SK-N-SH (cell line): ENCODE measurements around the gene ADAMTS6. TPM values are rescaled to one million over a fixed set of nuclear protein-coding genes. Genes with fewer than 3 reads are reported as not detected.

ENCODE experiments used
- CTCF ChIA-PET: fragments of 300-600, 350-600 bp; formaldehyde crosslinking; extraction: SDS; loops from one replicate; lab custom pipeline; 2021; lab: Yijun Ruan, JAX
- POLR2A ChIA-PET: fragments of 350-600 bp; sonication (Branson Sonifier 250); formaldehyde crosslinking; extraction: SDS; loops from one replicate; lab custom pipeline; 2020; ENCODE audit warnings: antibody characterized with exemption, inconsistent platforms; lab: Yijun Ruan, JAX
- DNase-seq: peaks from one replicate; pipeline ENCODE4 v3.0.0; 2012
- H2AFZ ChIP-seq: fragments of 200-600 bp; sonication (generic); 2 replicates; pipeline ENCODE4 v1.8.1; 2016; ENCODE audit warnings: antibody characterized with exemption, mild to moderate bottlenecking, low read depth
- H3F3A ChIP-seq: fragments of 200-600 bp; sonication (generic); replicated peaks from 2 replicates; pipeline ENCODE3; 2016; ENCODE audit warnings: antibody characterized with exemption, mild to moderate bottlenecking; ENCODE audit not compliant: insufficient read depth
- H3K27ac ChIP-seq, 2 experiments: fragments of 200-500 bp in 1 of 2; fragments of 200-600 bp in 1 of 2; sonication (Bioruptor generic) in 1 of 2; sonication (generic), shearing (Covaris generic) in 1 of 2; 2 replicates each; pipeline versions ENCODE4 v1.5.1 to v1.6.1; 2014 to 2016; ENCODE audit warnings: low read depth in 2 of 2, inconsistent platforms in 1 of 2, low read length in 1 of 2, mild to moderate bottlenecking in 1 of 2, mixed read lengths in 1 of 2
- H3K27me3 ChIP-seq: fragments of 200-600 bp; sonication (generic), shearing (Covaris generic); 2 replicates; pipeline ENCODE4 v1.6.1; 2016; ENCODE audit warnings: mixed run types; ENCODE audit not compliant: insufficient read depth
- H3K36me3 ChIP-seq, 2 experiments: fragments of 200-500 bp in 1 of 2; fragments of 200-600 bp in 1 of 2; sonication (Bioruptor generic) in 1 of 2; sonication (generic) in 1 of 2; replicated peaks in 1 of 2; 2 replicates each; pipeline versions ENCODE3 to v1.5.1; 2014 to 2016; ENCODE audit warnings: low read length in 1 of 2, mild to moderate bottlenecking in 1 of 2; ENCODE audit not compliant: insufficient read depth in 2 of 2, control insufficient read depth in 1 of 2
- H3K4me1 ChIP-seq, 2 experiments: fragments of 200-500 bp in 1 of 2; fragments of 200-600 bp in 1 of 2; sonication (Bioruptor generic) in 1 of 2; sonication (generic), shearing (Covaris generic) in 1 of 2; 2 replicates each; pipeline versions ENCODE4 v1.5.1 to v1.6.1; 2014 to 2016; ENCODE audit warnings: low read depth in 1 of 2, low read length in 1 of 2, mixed run types in 1 of 2; ENCODE audit not compliant: insufficient read depth in 2 of 2, control insufficient read depth in 1 of 2
- H3K4me2 ChIP-seq: fragments of 200-600 bp; sonication (generic), shearing (Covaris generic); 2 replicates; pipeline ENCODE4 v1.6.1; 2017; ENCODE audit warnings: mixed run types
- H3K4me3 ChIP-seq, 2 experiments: fragments of 200-500 bp in 1 of 2; fragments of 200-600 bp in 1 of 2; sonication (Bioruptor generic) in 1 of 2; sonication (generic), shearing (Covaris generic) in 1 of 2; 2 replicates each; pipeline versions ENCODE4 v1.5.1 to v1.8.1; 2014 to 2016; ENCODE audit warnings: low read depth in 2 of 2, inconsistent platforms in 1 of 2, low read length in 1 of 2, mild to moderate bottlenecking in 1 of 2, mixed read lengths in 1 of 2, moderate library complexity in 1 of 2
- H3K79me2 ChIP-seq: fragments of 200-600 bp; sonication (generic); 2 replicates; pipeline ENCODE4 v1.8.1; 2017; ENCODE audit warnings: mild to moderate bottlenecking; ENCODE audit not compliant: insufficient read depth
- H3K9ac ChIP-seq: fragments of 200-600 bp; sonication (generic); 2 replicates; pipeline ENCODE4 v1.6.1; 2017; ENCODE audit warnings: mixed run types
- H3K9me2 ChIP-seq: fragments of 200-600 bp; sonication (generic); 2 replicates; pipeline ENCODE4 v1.6.1; 2017; ENCODE audit warnings: mixed run types
- H3K9me3 ChIP-seq: fragments of 200-600 bp; sonication (generic); 2 replicates; pipeline ENCODE4 v1.6.1; 2017; ENCODE audit warnings: mixed run types, mild to moderate bottlenecking, moderate library complexity
- H4K20me1 ChIP-seq: fragments of 200-600 bp; sonication (generic); 2 replicates; pipeline ENCODE4 v1.6.1; 2017; ENCODE audit warnings: mild to moderate bottlenecking, mixed run types; ENCODE audit not compliant: insufficient read depth
- CHD2 ChIP-seq: fragments of 150-350 bp; IDR thresholded peaks from 2 replicates; pipeline ENCODE4 v1.6.1; 2018; ENCODE audit warnings: low read length; ENCODE audit not compliant: partially characterized antibody
- ELF1 ChIP-seq: IDR thresholded peaks from 2 replicates; pipeline ENCODE4 v1.4.0; 2012
- EZH2phosphoT487 ChIP-seq: fragments of 200-600 bp; sonication (generic); IDR thresholded peaks from 2 replicates; pipeline ENCODE4 v1.6.1; 2017; ENCODE audit warnings: low read depth, mixed run types, mild to moderate bottlenecking, antibody characterized with exemption, moderate library complexity, borderline replicate concordance
- FOXJ3 ChIP-seq: sonication (generic); formaldehyde crosslinking; IDR thresholded peaks from 2 replicates; pipeline ENCODE4 v1.5.1; 2020; ENCODE audit warnings: mild to moderate bottlenecking, missing genetic modification reagents
- JUND ChIP-seq: IDR thresholded peaks from 2 replicates; pipeline ENCODE4 v1.4.0; 2012
- MAX ChIP-seq: IDR thresholded peaks from 2 replicates; pipeline ENCODE4 v1.4.0; 2012; ENCODE audit warnings: low read depth
- REST ChIP-seq: IDR thresholded peaks from 2 replicates; pipeline ENCODE4 v1.6.1; 2012; ENCODE audit warnings: mild to moderate bottlenecking, low read depth, low read length, moderate library complexity
- RFX5 ChIP-seq: IDR thresholded peaks from 2 replicates; pipeline ENCODE4 v1.6.1; 2012; ENCODE audit warnings: mild to moderate bottlenecking, improper control_type of control experiment, low read length
- SIN3A ChIP-seq: IDR thresholded peaks from 2 replicates; pipeline ENCODE4 v1.6.1; 2012; ENCODE audit warnings: low read depth, mild to moderate bottlenecking, low read length, moderate library complexity, borderline replicate concordance
- SMC3 ChIP-seq: IDR thresholded peaks from 2 replicates; pipeline ENCODE4 v1.6.1; 2012; ENCODE audit warnings: low read depth, low read length, improper control_type of control experiment
- TAF1 ChIP-seq: IDR thresholded peaks from 2 replicates; pipeline ENCODE4 v1.6.1; 2012; ENCODE audit warnings: low read depth, mild to moderate bottlenecking, low read length, moderate library complexity, borderline replicate concordance
- TCF12 ChIP-seq: IDR thresholded peaks from 2 replicates; pipeline ENCODE4 v1.4.0; 2012
- TEAD4 ChIP-seq: IDR thresholded peaks from 2 replicates; pipeline ENCODE4 v1.4.0; 2012; ENCODE audit warnings: mild to moderate bottlenecking, borderline replicate concordance; ENCODE audit not compliant: insufficient read depth
- YY1 ChIP-seq: IDR thresholded peaks from 2 replicates; pipeline ENCODE4 v1.4.0; 2012; ENCODE audit warnings: low read depth, mild to moderate bottlenecking
- ZBTB33 ChIP-seq: IDR thresholded peaks from 2 replicates; pipeline ENCODE4 v1.4.0; 2012; ENCODE audit warnings: low read depth, borderline replicate concordance
- WGBS: methylation state at CpG from one replicate; pipeline ENCODE4 v1.1.6; 2017; ENCODE audit warnings: low lambda C conversion rate; 5-methylcytosine and 5-hydroxymethylcytosine counted together
- polyA plus RNA-seq, 3 experiments: library from polyadenylated mRNA; depleted of rRNA; stranded (reverse); fragments of >200 nt; gene quantifications; 2 replicates each; pipeline ENCODE4 v1.2.3, GENCODE V29; 2012

ADAMTS6 gene
- polyA plus RNA-seq, 1 of the 3 experiments (the other 2 are of a cell fraction) = 15.0 TPM

- Histone ChIP-seq H3K4me3 (no peak overlapping the region), H4K20me1 (no peaks in the 10 kb centered on the region), H3K9me3 (no peaks in the 10 kb centered on the region), H3K4me1 (no peaks in the 10 kb centered on the region), H3K79me2 (peaks cover 76% of the 10 kb centered on the region), H3K27me3 (no peaks in the 10 kb centered on the region), H3K9ac (no peak overlapping the region), H2AFZ (no peak overlapping the region), H3K36me3 (peaks cover 0 to 67% of the 10 kb centered on the region in 2 experiments), H3K4me2 (no peak overlapping the region)
- 87% methylated on average over 2 of the region's 2 CpGs for WGBS
- no peak for DNase-seq
- TF ChIP-seq REST (no peak), JUND (no peak), TAF1 (no peak), SMC3 (no peak), SIN3A (no peak), EZH2phosphoT487 (no peak)
- TF ChIP-seq, all 33 proteins: peak for 0
- peaks cover 28% of the 10 kb centered on the region for H3F3A ChIP-seq
- H3K27ac ChIP-seq = no peak overlapping the region
- CTCF ChIA-PET = interaction anchor here (0.6 kb wide), 1 partner anchor 40 kb away, joined by 3 read pairs; no protein-coding TSS in a partner anchor
- peaks cover 4% of the 10 kb centered on the region; the same call in 1 of the 2 replicates for H3K9me2 ChIP-seq
- POLR2A ChIA-PET = no interaction called here
Measured at GRCh38 chr5:65411356-65411755, 70.4 kb downstream of the ADAMTS6 start.

GRCh38 chr5:65395526-65396155, 86.1 kb downstream of the ADAMTS6 start:
- Histone ChIP-seq H3K27ac (no peak overlapping the region), H3K4me3 (no peak overlapping the region), H3K79me2 (peaks cover 12% of the 10 kb centered on the region; the same call in 1 of the 2 replicates), H2AFZ (no peak overlapping the region), H3K27me3 (no peaks in the 10 kb centered on the region), H3K9me3 (no peaks in the 10 kb centered on the region), H3K9ac (no peak overlapping the region), H3K4me1 (peaks cover 0 to 6% of the 10 kb centered on the region in 2 experiments; a peak in 1 of 4 replicates), H3K36me3 (peaks cover 0 to 39% of the 10 kb centered on the region in 2 experiments), H3K4me2 (no peak overlapping the region), H3F3A (peaks cover 5% of the 10 kb centered on the region), H4K20me1 (no peaks in the 10 kb centered on the region), H3K9me2 (no peaks in the 10 kb centered on the region)
- WGBS = 83% methylated on average over 2 of the region's 2 CpGs
- TF ChIP-seq MAX (no peak), TCF12 (no peak), RFX5 (no peak), TEAD4 (no peak), ELF1 (no peak), SMC3 (no peak), ZBTB33 (no peak), CHD2 (no peak), FOXJ3 (CRISPR knock-in tag) (no peak), YY1 (no peak)
- POLR2A ChIA-PET = no interaction called here
- DNase-seq = no peak
- CTCF ChIA-PET = no interaction called here
